Esophagus (tissue), 2 donors: ENCODE data around the gene NUDT7. TPM values are rescaled to one million over a fixed set of nuclear protein-coding genes. Genes with fewer than 3 reads are reported as not detected.

Experiments
- H3K27ac ChIP-seq, 2 donors: one replicate each; pipeline ENCODE4 v1.5.1; 2013; ENCODE audit warnings: low read depth in 2 of 2, mild to moderate bottlenecking in 2 of 2, inconsistent platforms in 1 of 2, low read length in 1 of 2, moderate library complexity in 1 of 2
- H3K27me3 ChIP-seq, 2 donors: one replicate each; pipeline ENCODE4 v1.6.1; 2013; ENCODE audit warnings: low read length in 2 of 2, control low read depth in 1 of 2, mild to moderate bottlenecking in 1 of 2; ENCODE audit not compliant: insufficient read depth in 2 of 2, control insufficient read depth in 1 of 2
- H3K36me3 ChIP-seq, 2 donors: one replicate each; pipeline ENCODE4 v1.6.1; 2013; ENCODE audit warnings: low read length in 1 of 2; ENCODE audit not compliant: control insufficient read depth in 2 of 2, insufficient read depth in 2 of 2
- H3K4me1 ChIP-seq, 2 donors: one replicate each; pipeline ENCODE4 v1.6.1; 2013; ENCODE audit warnings: low read length in 1 of 2; ENCODE audit not compliant: control insufficient read depth in 2 of 2, insufficient read depth in 2 of 2
- H3K4me3 ChIP-seq, 2 donors: one replicate each; pipeline ENCODE4 v1.5.1; 2013; ENCODE audit warnings: low read length in 2 of 2, mild to moderate bottlenecking in 2 of 2, low read depth in 1 of 2, moderate library complexity in 1 of 2
- H3K9me3 ChIP-seq, 2 donors: one replicate each; pipeline ENCODE4 v1.6.1; 2013; ENCODE audit warnings: mild to moderate bottlenecking in 2 of 2, low read depth in 1 of 2, low read length in 1 of 2, moderate library complexity in 1 of 2; ENCODE audit not compliant: control insufficient read depth in 2 of 2, insufficient read depth in 1 of 2
- WGBS, 2 donors: extraction: QIAGEN DNeasy Blood & Tissue Kit; methylation state at CpG; one replicate each; pipeline ENCODE4 v1.1.7; 2013; 5-methylcytosine and 5-hydroxymethylcytosine counted together
- polyA plus RNA-seq, 2 donors: library from polyadenylated mRNA; stranded (reverse); fragments of 200-250 nt; gene quantifications; one replicate each; pipeline ENCODE4 v1.2.3, GENCODE V29; 2013
- donor health status: healthy with polysubstance abuse.
- donor health status: Bipolar disorder and iron deficiency.

The NUDT7 gene
- polyA plus RNA-seq, 2 donors: 6.5 to 6.6 TPM

- no peaks in the 10 kb centered on the region for H3K27me3 ChIP-seq
- 26 to 30% methylated on average over 2 of the region's 2 CpGs for WGBS, 2 donors
- no peaks in the 10 kb centered on the region for H3K4me1 ChIP-seq
- no peaks in the 10 kb centered on the region for H3K9me3 ChIP-seq
- H3K4me3 ChIP-seq: no peak overlapping the region
- H3K36me3 ChIP-seq: no peaks in the 10 kb centered on the region
- no peak overlapping the region for H3K27ac ChIP-seq
Measured at GRCh38 chr16:77762262-77762661, 39.9 kb downstream of the NUDT7 start.

GRCh38 chr16:77763994-77764393, 41.7 kb downstream of the NUDT7 start:
- Histone ChIP-seq H3K27ac (no peak overlapping the region), H3K9me3 (no peaks in the 10 kb centered on the region), H3K4me1 (no peaks in the 10 kb centered on the region), H3K4me3 (no peak overlapping the region), H3K27me3 (no peaks in the 10 kb centered on the region), H3K36me3 (no peaks in the 10 kb centered on the region)
- 61 to 64% methylated on average over 1 of the region's 1 CpG for WGBS, 2 donors

GRCh38 chr16:77767211-77767610, 44.9 kb downstream of the NUDT7 start:
- no peaks in the 10 kb centered on the region for H3K4me1 ChIP-seq
- H3K27me3 ChIP-seq: no peaks in the 10 kb centered on the region
- no peaks in the 10 kb centered on the region for H3K36me3 ChIP-seq
- WGBS, 2 donors: 59 to 60% methylated on average over 4 of the region's 4 CpGs
- no peaks in the 10 kb centered on the region for H3K9me3 ChIP-seq
- no peak overlapping the region for H3K4me3 ChIP-seq
- no peak overlapping the region for H3K27ac ChIP-seq

- Histone ChIP-seq H3K4me1 (no peaks in the 10 kb centered on the region), H3K36me3 (no peaks in the 10 kb centered on the region), H3K27me3 (no peaks in the 10 kb centered on the region), H3K4me3 (no peak overlapping the region), H3K27ac (no peak overlapping the region), H3K9me3 (no peaks in the 10 kb centered on the region)
- WGBS, 2 donors: 71 to 76% methylated on average over 3 of the region's 3 CpGs
Measured at GRCh38 chr16:77767826-77768225, 45.5 kb downstream of the NUDT7 start.

- H3K27ac ChIP-seq: no peak overlapping the region
- 70 to 71% methylated on average over 6 of the region's 6 CpGs for WGBS, 2 donors
- no peaks in the 10 kb centered on the region for H3K4me1 ChIP-seq
- no peak overlapping the region for H3K4me3 ChIP-seq
- H3K9me3 ChIP-seq: no peaks in the 10 kb centered on the region
- H3K27me3 ChIP-seq: no peaks in the 10 kb centered on the region
- H3K36me3 ChIP-seq: no peaks in the 10 kb centered on the region
Measured at GRCh38 chr16:77775911-77776909, 53.9 kb downstream of the NUDT7 start.

- Histone ChIP-seq H3K27ac (no peak overlapping the region), H3K27me3 (no peaks in the 10 kb centered on the region), H3K36me3 (no peaks in the 10 kb centered on the region), H3K4me1 (no peaks in the 10 kb centered on the region), H3K9me3 (no peaks in the 10 kb centered on the region), H3K4me3 (no peak overlapping the region)
- 91 to 95% methylated on average over 4 of the region's 4 CpGs for WGBS, 2 donors
Measured at GRCh38 chr16:77777745-77778144, 55.4 kb downstream of the NUDT7 start.

- no peaks in the 10 kb centered on the region for H3K27me3 ChIP-seq
Measured at GRCh38 chr16:77780378-77780837, 58.1 kb downstream of the NUDT7 start.

GRCh38 chr16:77781091-77781490, 58.8 kb downstream of the NUDT7 start:
- no peak overlapping the region for H3K4me3 ChIP-seq
- no peaks in the 10 kb centered on the region for H3K36me3 ChIP-seq
- no peaks in the 10 kb centered on the region for H3K9me3 ChIP-seq
- no peaks in the 10 kb centered on the region for H3K4me1 ChIP-seq
- H3K27ac ChIP-seq: no peak overlapping the region
- no peaks in the 10 kb centered on the region for H3K27me3 ChIP-seq

More at GRCh38 chr16:77780378-77780837, 58.1 kb downstream of the NUDT7 start:
- no peaks in the 10 kb centered on the region for H3K9me3 ChIP-seq
- H3K36me3 ChIP-seq: no peaks in the 10 kb centered on the region
- no peaks in the 10 kb centered on the region for H3K4me1 ChIP-seq
- 47 to 58% methylated on average over 9 of the region's 9 CpGs for WGBS, 2 donors
- no peak overlapping the region for H3K4me3 ChIP-seq
- H3K27ac ChIP-seq: no peak overlapping the region

GRCh38 chr16:77782694-77783093, 60.4 kb downstream of the NUDT7 start:
- WGBS, 2 donors: 24 to 35% methylated on average over 2 of the region's 2 CpGs
- Histone ChIP-seq H3K27me3 (no peaks in the 10 kb centered on the region), H3K9me3 (no peaks in the 10 kb centered on the region), H3K4me3 (no peak overlapping the region), H3K27ac (no peak overlapping the region), H3K4me1 (no peaks in the 10 kb centered on the region), H3K36me3 (no peaks in the 10 kb centered on the region)
